LNCAP (cell line): ENCODE results near the gene CPNE5.

ENCODE experiments used
- CTCF ChIP-seq: fragments of 450-650 bp; IDR thresholded peaks from 2 replicates; pipeline ENCODE4 v1.5.1; 2017; ENCODE audit warnings: mild to moderate bottlenecking

The CPNE5 gene

GRCh38 chr6:36839749-36840431, 646 bp upstream of the CPNE5 start:
- TF ChIP-seq CTCF, result 0 out of 2 replicates have a peak, but pooled peaks have one; percentile 6

DNA sequence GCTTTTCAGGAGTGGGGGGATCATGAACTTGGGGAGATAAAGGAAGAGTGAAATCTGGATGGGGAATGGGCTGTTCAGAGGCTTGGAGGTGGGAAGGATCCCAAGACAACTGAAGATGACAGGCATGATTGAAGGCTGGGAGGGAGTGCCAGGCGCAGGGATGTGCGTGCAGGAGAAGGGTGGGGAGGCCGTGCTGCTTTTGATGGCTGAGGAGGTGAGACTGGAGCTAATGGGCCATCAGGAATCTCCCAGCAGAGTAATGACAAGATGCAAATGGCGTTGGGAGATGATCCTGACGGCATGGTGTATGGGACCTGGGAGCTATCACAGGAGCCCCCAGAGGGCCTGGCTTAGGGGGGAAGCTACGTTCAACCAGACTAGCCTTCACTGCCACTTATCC, 1.6 kb downstream of the CPNE5 start:
- no peak for TF ChIP-seq CTCF

GRCh38 chr6:36837022-36837339, 2.3 kb downstream of the CPNE5 start:
- TF ChIP-seq CTCF, result no peak

GRCh38 chr6:36836111-36837021, 2.9 kb downstream of the CPNE5 start:
- TF ChIP-seq CTCF, result no peak

GRCh38 chr6:36834576-36835341, 4.5 kb downstream of the CPNE5 start:
- TF ChIP-seq CTCF, result no peak

GRCh38 chr6:36833182-36833789, 6.0 kb downstream of the CPNE5 start:
- no peak for TF ChIP-seq CTCF

DNA sequence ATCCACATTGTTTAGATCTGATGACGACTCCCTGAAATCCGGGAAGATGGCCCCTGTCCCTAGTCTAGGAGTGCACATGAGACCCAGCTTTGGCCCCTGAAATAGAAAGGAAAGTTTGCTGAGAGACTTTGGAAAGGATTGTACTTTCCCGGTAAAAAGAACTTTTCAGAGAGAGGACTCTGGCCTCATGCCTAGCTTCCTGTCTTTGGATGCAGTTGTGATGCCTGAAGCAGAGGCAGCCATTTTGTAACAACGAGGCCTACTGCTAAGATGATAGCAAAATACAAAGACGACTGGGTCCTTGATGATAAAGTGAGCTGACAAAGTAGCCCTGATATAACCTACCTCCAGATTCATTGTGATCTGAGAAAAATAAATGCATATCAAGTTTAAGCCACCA, 6.9 kb downstream of the CPNE5 start:
- no peak for TF ChIP-seq CTCF
